ENCODE results near the gene PLCL1.

Gene PLCL1

GRCh38 chr2:197911667-197912066, 107.3 kb downstream of the PLCL1 start:
- no peak for DNase-seq (ENCODE audit: low read depth)
- TF ChIP-seq CTCF (IDR thresholded peaks at IDR 0.05; ENCODE audit: control insufficient read depth, insufficient read depth, low read depth, low read length, missing control alignments): no peak
- no peak overlapping the region for H3K4me3 ChIP-seq (ENCODE audit: control insufficient read depth, low read depth, low read length)

- H3K4me3 ChIP-seq (ENCODE audit: control insufficient read depth, low read depth, low read length): no peak overlapping the region
- no peak for DNase-seq (ENCODE audit: low read depth)
- no peak for TF ChIP-seq CTCF (IDR thresholded peaks at IDR 0.05; ENCODE audit: control insufficient read depth, insufficient read depth, low read depth, low read length, missing control alignments)
Observed at GRCh38 chr2:197913084-197913483, 108.7 kb downstream of the PLCL1 start.

GRCh38 chr2:197914778-197915177, 110.4 kb downstream of the PLCL1 start:
- no peak for DNase-seq (ENCODE audit: low read depth)
- no peak for TF ChIP-seq CTCF (IDR thresholded peaks at IDR 0.05; ENCODE audit: control insufficient read depth, insufficient read depth, low read depth, low read length, missing control alignments)
- H3K4me3 ChIP-seq (ENCODE audit: control insufficient read depth, low read depth, low read length): no peak overlapping the region

- no peak for TF ChIP-seq CTCF (IDR thresholded peaks at IDR 0.05; ENCODE audit: control insufficient read depth, insufficient read depth, low read depth, low read length, missing control alignments)
- peak; percentile 82 for DNase-seq (ENCODE audit: low read depth)
- no peak overlapping the region for H3K4me3 ChIP-seq (ENCODE audit: control insufficient read depth, low read depth, low read length)
Observed at GRCh38 chr2:197915548-197916265, 111.3 kb downstream of the PLCL1 start.

- no peak overlapping the region for H3K4me3 ChIP-seq (ENCODE audit: control insufficient read depth, low read depth, low read length)
- TF ChIP-seq CTCF (IDR thresholded peaks at IDR 0.05; ENCODE audit: control insufficient read depth, insufficient read depth, low read depth, low read length, missing control alignments): no peak
- DNase-seq (ENCODE audit: low read depth): no peak
Observed at GRCh38 chr2:197919487-197919886, 115.1 kb downstream of the PLCL1 start.

GRCh38 chr2:197920088-197920487, 115.7 kb downstream of the PLCL1 start:
- no peak for TF ChIP-seq CTCF (IDR thresholded peaks at IDR 0.05; ENCODE audit: control insufficient read depth, insufficient read depth, low read depth, low read length, missing control alignments)
- no peak for DNase-seq (ENCODE audit: low read depth)
- no peak overlapping the region for H3K4me3 ChIP-seq (ENCODE audit: control insufficient read depth, low read depth, low read length)

Measured in AG09309 (cell line).